Amniotic epithelial cell (primary cell): ENCODE data around the gene PLCL2.

Source experiments
- DNase-seq: peaks from one replicate; pipeline ENCODE4 v3.0.0-alpha.2; 2010; ENCODE audit warnings: low read depth

The PLCL2 gene

GRCh38 chr3:16884748-16885592 lies at the start of gene PLCL2:
PLCL2 (plus strand) TSS chr3:16884955; CDS start chr3:16885040, 85 bp downstream.
- DNase-seq: no peak

- no peak for DNase-seq
Measured at GRCh38 chr3:16836505-16837237, 48.1 kb upstream of the PLCL2 start.

GRCh38 chr3:16837602-16838001 lies 47.2 kb upstream of the PLCL2 start:
- no peak for DNase-seq

- DNase-seq: no peak
Measured at GRCh38 chr3:16838561-16838960, 46.2 kb upstream of the PLCL2 start.

- DNase-seq: no peak
Measured at GRCh38 chr3:16839271-16840100, 45.3 kb upstream of the PLCL2 start.

GRCh38 chr3:16840101-16840424 lies 44.7 kb upstream of the PLCL2 start:
- no peak for DNase-seq

- DNase-seq: no peak
Measured at GRCh38 chr3:16841041-16841753, 43.6 kb upstream of the PLCL2 start.

- DNase-seq: no peak
Measured at GRCh38 chr3:16841904-16842271, 42.9 kb upstream of the PLCL2 start.

- no peak for DNase-seq
Measured at GRCh38 chr3:16842272-16843270, 42.2 kb upstream of the PLCL2 start.

- no peak for DNase-seq
Measured at GRCh38 chr3:16844222-16844621, 40.5 kb upstream of the PLCL2 start.

- no peak for DNase-seq
Measured at GRCh38 chr3:16844791-16845190, 40.0 kb upstream of the PLCL2 start.

- no peak for DNase-seq
Measured at GRCh38 chr3:16846373-16847080, 38.2 kb upstream of the PLCL2 start.

- DNase-seq: no peak
Measured at GRCh38 chr3:16848007-16848406, 36.7 kb upstream of the PLCL2 start.

GRCh38 chr3:16849229-16849628 lies 35.5 kb upstream of the PLCL2 start:
- DNase-seq: no peak

- DNase-seq: peak; percentile 25
Measured at GRCh38 chr3:16849795-16850194, 35.0 kb upstream of the PLCL2 start.

GRCh38 chr3:16855497-16855896 lies 29.3 kb upstream of the PLCL2 start:
- DNase-seq: no peak

GRCh38 chr3:16860234-16860633 lies 24.5 kb upstream of the PLCL2 start:
- DNase-seq: no peak

GRCh38 chr3:16861432-16861831 lies 23.3 kb upstream of the PLCL2 start:
- DNase-seq: no peak

GRCh38 chr3:16864610-16865313 lies 20.0 kb upstream of the PLCL2 start:
- DNase-seq: peak; percentile 59
